HG02852 (cell line): ENCODE data around the gene FOXP2.

ENCODE experiments used
- ATAC-seq: cut with Tn5 transposase; IDR thresholded peaks from one replicate; pipeline ENCODE4 v1.9.1; 2021; ENCODE audit warnings: mild to moderate bottlenecking, moderate library complexity; ENCODE audit not compliant: unreplicated experiment

Gene FOXP2

DNA sequence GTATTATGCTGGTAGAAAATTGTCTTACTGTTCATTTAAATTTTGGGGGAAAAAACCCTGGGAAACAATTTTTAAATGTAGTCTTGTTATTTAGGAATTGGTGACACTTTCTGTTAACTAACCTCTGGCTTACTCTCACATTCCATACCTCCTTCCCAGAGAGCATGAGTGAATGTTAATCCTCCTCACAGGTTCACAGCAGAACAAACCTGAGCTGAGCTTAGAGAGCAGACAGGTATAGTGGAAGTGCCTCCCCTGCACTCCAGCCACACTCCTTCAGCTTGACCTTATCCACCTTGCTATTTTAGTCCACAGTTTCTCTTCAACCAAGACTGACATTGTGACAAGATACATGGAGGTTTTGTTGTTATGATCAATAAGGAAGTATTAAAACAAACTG is 235.9 kb downstream of the FOXP2 start:
- ATAC-seq: no peak

DNA sequence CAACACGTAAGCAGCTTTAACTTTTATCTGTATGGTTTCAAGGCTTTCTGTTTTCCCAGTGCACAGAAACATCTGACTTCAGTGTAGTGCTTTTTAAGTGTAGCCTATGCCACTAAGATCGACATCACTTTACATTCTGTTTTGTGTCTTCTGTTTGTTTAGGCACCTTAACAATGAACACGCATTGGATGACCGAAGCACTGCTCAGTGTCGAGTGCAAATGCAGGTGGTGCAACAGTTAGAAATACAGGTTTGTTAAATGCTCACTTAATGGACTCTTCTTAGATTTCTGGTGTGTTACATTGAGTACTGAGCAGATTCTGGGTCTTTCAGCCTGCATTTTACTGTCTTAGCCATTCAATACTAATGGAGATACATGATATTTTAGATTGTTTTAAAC is 237.4 kb downstream of the FOXP2 start:
- no peak for ATAC-seq

DNA sequence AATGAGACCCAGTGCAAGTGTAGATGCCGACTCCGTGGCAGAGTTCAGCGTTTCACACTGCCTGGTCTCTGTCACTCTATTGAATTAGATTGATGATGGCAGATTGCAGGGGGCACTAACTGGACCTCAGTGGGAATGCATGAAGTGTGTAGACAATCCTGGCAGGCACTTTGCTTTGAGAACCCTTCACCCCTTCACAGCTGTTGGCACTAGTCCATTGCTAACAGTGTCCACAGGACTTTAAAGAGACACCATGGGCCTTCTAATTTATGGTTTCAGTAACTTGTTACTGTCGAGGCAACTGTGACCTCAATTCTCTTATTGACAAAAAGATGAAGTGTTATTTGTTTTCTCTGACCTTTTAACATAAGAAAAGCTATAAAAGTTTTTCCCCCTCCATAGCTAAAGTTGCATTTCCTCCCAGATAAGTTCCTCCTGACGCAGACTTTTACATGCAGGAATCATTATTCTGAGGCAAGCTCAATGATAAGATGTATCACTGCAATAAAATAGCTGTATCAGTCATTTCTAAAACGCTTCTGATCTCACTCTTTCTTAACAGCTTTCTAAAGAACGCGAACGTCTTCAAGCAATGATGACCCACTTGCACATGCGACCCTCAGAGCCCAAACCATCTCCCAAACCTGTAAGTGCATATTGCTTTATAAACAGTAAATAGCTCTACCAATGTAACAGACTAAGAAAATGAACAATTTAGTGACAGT is 238.9 kb downstream of the FOXP2 start:
- ATAC-seq: no peak

DNA sequence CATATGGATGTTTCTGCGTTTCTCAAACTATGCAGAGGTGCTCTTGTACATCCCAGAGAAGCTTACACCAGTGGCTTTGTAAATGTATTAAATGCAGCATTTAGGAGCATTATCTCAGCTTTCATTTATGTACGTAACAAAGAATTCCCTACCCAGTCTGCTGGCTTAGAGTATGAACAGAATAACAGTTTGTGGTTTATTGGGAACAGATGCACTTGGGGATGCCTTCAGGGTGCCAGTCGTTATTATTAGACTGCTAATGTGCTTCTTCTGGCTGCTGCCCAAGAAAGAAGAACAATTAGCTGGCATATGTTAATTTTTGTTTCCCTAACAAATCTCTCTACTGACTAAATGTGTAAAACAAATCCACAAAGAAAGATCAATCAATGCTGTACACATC is 241.9 kb downstream of the FOXP2 start:
- no peak for ATAC-seq

GRCh38 chr7:114657279-114657678 is 242.7 kb downstream of the FOXP2 start:
- no peak for ATAC-seq

DNA sequence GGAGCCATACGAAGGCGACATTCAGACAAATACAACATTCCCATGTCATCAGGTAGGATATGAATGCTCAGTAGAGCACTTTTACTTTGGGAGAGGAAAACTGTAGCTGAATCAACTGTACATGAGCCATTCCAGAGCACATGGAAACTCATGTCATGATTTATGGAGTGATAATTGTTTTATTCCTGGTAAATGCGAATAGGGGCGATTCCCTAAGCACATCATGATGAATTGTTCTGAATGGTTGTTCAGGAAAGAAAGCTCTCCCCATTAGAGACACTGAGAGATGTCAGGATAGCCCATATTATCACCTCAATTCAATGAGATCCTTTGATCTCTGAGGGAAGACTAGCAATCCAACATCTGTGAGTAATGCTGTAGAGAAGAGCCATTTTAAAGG is 243.6 kb downstream of the FOXP2 start:
- no peak for ATAC-seq

DNA sequence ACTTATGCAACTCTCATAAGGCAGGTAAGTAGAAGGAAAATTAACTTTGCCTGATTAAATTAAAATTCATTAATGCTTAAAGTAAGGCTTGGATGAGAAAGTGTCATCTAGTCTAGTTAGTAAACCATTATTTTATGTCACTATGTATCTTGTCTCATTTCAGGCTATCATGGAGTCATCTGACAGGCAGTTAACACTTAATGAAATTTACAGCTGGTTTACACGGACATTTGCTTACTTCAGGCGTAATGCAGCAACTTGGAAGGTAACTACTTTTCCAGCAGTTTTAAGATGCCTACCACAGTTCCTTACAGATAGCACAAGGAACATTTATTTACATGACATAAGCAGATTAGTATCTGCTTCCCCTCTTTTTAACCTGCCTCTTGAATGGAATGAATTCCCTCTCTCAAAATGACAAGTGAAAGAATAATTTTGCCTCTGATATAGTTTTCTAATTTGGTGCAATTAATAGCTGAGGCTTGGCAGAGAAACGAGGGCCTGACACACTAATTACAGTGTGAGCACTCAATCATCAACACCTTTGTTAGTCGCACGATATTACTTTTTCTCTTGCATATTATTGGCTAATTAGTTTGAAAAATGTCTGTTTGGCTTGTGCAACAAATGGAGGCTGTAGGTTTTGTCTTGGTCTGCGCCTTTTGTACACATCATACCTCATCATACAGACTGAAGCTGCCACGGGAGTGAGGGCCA is 245.0 kb downstream of the FOXP2 start:
- ATAC-seq: no peak

GRCh38 chr7:114660126-114660486 is 245.5 kb downstream of the FOXP2 start:
- ATAC-seq: no peak

GRCh38 chr7:114660753-114661152 is 246.1 kb downstream of the FOXP2 start:
- ATAC-seq: no peak

DNA sequence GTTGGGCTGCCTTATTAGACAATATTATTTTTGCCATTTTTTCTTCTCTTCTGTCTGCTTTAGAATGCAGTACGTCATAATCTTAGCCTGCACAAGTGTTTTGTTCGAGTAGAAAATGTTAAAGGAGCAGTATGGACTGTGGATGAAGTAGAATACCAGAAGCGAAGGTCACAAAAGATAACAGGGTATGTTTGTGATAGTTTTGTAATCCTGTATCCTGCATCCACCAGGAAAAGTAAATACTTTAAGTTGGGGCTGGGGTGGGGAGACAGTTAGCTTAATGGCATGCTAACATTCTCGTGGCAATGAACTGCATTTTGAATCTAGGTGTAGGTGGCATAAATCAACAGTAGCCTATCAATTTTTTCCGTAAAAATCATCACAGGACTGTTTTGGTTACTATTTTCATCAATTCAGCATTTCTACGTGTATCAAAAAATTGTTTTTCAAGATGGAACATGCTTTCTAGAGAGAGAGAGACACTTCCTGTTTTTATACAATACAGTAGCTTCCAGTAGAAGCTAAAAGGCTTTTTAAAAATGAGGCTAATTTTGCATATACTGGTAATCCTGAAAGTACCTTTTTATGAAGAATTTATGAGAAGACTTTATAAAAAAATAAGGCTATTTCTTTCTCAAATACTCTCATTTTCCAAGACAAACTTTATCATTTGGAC is 247.5 kb downstream of the FOXP2 start:
- no peak for ATAC-seq

- ATAC-seq: no peak
Measured at GRCh38 chr7:114663502-114663901, 248.9 kb downstream of the FOXP2 start.

DNA sequence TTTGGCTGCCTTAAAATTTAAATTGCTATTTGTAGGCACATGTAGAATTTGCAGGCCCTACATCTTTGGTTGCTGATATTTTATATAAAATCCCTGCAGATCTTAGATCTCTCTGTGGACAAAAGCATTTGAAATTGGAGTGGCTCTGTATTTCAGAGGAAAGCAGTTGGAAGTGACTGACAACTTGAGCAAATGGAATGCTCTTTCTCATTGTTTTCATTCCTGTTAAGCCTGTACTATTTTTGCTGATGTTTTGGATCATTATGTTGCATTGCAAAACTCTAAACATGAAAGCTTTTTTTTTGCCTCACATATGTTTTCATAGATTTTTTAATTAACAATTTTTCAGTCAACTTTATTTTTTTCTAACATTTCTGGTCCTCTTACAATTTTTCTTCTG is 256.1 kb downstream of the FOXP2 start:
- no peak for ATAC-seq

DNA sequence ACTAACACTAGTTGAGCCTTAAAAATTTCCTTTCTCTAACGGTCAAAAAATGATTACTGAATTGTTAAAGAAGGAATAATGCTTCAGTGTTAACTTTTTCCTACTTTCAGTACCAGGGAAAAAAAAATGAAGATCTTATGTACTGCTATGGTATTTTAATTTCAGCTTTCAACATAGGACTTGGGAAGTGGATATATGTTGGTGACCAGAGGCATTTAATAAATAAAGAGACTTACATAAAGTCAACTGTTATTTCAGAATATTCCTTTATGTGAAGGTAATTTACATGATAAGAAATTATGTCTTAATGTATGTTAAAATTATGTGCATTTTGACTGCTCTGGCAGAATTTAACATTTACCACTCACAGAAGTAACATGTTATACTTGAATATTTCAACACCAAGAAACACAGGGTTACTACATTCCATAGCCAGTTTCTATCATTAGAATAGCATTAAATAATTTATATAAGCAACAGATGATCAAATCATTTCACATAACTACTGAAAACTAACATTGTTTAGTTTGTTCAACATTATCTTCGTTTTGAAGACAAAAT is 257.0 kb downstream of the FOXP2 start:
- no peak for ATAC-seq

- ATAC-seq: no peak
Measured at GRCh38 chr7:114678116-114678515, 263.5 kb downstream of the FOXP2 start.

DNA sequence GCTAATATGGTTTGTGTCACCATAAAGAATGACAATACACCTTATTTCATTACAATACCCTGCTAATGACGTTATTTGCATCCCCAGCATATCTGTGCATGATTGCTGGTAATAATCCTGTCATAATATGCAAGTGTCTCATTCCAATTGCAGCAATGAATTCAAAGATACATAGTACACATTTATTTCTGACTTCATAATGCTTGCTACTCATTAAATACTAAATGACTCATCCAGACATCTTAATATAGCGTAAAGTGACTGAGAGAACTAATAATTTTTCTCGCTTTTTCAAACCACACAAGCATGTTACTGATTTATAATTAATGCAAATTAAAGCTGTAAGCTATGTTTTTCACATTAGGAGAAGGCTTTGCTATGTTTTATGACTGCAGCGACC is 272.6 kb downstream of the FOXP2 start:
- no peak for ATAC-seq

DNA sequence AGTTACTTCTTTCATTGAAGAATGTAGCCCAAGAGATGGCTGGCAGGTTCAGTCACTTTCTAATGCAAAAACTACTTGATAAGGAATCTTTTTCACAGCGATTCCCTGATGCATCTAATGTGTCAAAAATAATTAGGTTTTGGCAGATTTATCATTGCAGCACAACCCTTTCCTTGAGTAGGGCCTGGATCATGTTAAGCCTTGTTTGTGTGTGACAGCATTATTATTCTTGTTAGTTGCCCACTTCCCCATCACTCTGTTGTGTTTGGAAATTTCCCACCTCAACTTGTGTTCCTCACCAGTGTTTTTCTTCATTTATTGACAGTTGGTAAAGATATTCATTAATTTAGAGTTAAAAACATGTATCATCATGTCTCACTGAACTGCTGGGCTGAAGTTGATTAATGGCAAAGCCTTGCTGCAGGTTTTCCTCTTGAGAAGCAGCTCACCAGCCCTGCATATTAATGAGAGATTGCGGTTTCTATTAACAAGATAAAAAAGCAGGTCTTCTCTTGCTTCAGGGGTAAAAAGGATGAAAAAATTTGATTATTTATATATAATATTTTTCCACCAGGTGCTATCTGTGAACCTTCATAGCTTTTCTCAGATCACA is 273.9 kb downstream of the FOXP2 start:
- no peak for ATAC-seq

- ATAC-seq: no peak
Measured at GRCh38 chr7:114689406-114689805, 274.8 kb downstream of the FOXP2 start.

GRCh38 chr7:114691605-114692004 is 277.0 kb downstream of the FOXP2 start:
- no peak for ATAC-seq

DNA sequence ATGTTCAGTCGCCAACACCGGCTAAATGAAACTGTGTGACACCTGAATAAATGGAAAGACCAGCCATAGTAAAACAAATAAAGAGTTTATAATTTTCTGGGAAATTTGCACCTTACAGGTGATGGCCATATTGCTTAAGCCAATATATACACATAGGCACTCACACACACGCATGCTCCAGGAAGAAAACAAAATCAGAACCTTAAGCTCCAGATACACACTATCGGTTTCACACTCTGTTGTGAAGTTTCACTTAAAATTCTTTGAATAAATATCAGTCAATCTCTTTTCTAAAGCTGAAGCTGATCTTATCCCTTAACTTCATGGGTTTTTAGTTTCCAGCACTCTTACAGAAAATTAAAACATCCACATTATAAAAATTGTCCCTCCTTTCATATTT is 280.6 kb downstream of the FOXP2 start:
- ATAC-seq: no peak

DNA sequence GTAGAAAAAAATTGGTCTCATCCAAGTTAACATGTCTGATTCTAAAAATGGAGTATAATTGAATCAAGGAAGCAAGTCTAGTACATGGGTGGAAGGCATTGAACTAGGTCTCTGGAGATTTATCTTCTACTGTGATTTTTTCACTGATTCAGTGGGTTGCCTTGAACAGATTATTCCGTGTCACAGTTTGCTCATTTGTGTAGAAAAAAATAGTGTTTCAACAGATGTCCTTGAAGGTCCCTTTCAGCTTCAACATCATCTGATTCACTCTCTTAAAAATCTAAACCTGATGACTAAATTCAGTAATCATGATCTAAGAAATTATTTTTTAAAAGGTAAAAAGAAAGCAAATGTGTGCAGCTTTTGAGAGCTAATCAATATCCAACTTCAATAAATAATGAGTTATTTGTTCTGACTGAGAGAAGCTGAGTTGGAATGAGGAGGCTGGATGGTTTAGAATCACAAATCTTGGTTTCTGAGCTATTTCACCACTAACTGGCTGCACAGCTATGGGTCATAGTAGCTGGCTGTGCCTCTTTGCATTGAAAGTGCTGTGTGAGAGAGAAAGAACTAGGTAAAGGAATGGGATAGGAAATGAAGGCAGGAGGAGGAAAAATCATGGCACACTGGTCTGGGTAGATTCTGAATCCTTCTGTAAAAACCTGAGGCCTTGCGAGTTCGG is 285.8 kb downstream of the FOXP2 start:
- no peak for ATAC-seq

GRCh38 chr7:114703677-114704076 is 289.1 kb downstream of the FOXP2 start:
- no peak for ATAC-seq
